GM21619 (cell line): Measurements from ENCODE around the gene DENND5A.
"Not testable (repeated sequence)": the region's sequence is repeated elsewhere in the genome, so short reads cannot be mapped to it uniquely, and the experiment has no call there.

Experiments used
- ATAC-seq: cut with Tn5 transposase; IDR thresholded peaks from one replicate; pipeline ENCODE4 v1.9.1; 2021; ENCODE audit not compliant: unreplicated experiment

Gene DENND5A

DNA sequence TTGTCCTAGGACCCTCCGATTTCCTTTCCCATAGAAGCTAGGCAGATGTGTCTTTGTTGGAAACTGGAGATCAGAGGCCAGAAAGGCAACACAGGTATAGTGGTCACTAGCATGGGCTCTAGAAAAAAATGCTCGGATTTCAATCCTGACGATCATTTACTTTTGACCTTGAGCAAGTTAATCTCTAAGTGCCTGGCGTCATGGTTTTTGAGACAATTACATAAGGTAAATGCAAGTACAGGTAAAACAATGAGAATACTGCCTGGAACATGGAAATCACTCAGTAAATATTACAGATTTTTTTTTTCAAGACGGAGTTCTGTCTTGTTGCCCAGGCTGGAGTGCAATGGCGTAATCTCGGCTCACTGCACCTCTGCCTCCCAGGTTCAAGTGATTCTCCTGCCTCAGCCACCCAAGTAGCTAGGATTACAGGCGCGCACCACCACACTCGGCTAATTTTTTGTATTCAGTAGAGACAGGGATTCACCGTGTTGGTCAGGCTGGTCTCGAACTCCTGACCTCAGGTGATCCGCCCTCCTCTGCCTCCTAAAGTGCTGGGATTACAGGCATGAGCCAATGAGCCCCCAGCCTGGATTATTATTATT, 1.1 kb upstream of the DENND5A start:
- no peak for ATAC-seq

DNA sequence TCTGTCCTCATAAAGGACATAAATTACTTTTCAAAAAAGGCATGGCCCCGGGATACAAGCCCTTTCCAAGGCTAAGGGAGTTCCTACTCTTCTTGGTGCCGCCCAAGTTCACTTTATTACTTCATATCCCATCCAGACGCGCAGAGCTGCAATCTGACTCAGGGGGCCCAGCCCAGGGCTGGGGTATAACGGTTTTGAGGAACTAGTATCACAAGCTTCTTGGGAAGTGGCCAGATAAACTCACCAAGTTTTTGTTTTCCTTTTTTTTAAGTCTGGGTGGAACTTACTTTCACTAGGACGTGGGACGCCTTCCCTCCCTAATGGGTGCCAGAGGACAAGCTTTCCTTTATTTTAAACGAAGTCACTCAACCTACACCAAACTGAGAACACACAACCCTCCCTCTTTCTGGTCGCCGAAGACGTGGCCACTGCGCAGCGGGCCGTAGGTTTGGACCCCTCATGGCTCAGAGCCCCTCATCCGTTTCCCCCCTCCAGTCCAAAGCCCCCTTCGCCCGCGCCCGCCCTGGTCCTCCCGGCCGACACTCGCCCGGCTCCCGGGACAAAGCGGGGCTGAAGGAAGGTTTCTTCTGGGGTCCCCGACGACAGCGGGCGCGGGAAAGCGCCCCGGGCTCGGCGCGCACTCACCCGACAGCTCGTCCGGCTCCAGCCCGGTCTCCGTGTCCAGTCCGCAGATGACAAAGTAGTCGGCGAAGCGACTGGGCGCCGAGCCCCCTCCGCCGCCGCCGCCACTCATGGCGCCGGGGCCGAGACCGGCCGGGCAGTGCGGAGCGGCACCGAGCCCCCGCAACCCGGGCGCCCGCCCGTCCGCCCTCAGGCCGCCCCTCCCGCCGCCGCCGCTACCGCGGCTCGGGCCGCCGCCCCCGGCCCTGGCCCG, 587 bp downstream of the DENND5A start:
- peak; percentile 12 for ATAC-seq

DNA sequence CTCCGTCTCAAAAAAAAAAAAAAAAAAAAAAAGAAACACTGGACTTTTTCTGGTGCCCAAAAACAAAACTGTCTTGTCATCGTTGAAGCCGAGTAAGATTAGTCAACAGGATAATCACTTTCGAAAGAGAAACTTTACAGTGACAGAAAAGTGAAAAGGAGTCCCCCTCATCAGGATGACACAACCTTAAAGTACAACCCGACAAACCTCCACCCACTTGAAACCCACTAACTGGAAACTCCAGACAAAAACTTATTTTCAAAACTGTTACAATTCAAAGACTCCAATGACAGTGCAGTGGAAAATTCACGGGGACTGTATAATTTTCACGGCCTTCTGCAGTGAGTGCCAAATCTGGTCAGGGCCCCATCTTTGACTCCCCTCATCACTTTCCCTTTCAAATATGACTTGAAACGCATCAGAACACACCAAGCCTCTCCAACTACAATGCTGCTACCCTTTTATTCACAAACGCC, 1.3 kb downstream of the DENND5A start:
- peak; percentile 64 for ATAC-seq

DNA sequence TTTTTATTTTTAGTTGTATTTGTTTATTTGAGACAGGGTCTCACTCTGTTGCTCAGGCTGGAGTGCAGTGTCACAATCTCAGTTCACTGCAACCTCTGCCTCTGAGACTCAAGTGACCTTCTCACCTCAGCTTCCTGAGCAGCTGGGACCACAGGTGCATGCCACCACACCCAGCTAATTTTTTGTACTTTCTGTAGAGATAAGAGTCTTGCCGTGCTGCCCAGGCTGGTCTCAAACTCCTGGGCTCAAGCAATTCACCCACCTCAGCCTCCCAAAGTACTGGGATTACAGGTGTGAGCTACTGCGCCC, 4.4 kb downstream of the DENND5A start:
- not testable (repeated sequence) for ATAC-seq

DNA sequence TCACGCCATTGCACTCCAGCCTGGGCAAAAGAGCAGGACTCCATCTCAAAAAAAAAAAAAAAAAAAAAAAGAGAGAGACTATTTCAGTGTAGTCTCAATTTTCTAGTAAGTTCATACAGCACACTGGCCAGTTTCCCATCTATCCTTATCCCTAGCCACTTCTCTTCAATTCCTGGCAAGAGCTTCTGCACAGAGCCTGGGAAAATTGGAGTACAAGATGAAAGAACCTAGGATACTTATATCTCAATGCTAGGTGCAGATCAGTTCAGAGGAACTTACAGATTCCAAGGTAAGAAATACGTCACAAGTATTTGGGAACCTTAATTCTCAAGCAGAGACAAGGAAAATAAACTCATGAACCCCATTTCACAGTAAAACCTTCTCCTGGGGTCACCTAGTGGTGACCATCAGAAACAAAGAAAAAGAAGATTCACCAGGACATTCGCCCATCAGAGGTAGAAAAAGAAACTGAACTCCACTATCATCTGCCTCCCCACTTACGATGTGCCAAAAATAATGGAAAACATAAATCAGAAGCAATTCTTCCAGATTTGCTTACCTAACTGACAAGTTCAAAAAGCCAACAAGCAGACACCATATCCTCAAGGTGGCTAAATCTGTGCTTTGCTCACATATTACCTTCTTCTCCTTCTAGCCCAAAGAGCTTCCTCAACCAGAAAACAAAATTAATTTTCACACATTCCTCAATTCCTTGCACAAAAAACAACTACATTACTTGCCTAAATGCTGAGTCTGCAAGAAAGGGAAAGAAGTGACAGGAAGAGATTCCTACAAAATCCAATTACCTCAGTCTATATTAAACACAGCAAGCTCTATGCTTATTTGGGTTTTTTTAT, 4.9 kb downstream of the DENND5A start:
- ATAC-seq: no peak

DNA sequence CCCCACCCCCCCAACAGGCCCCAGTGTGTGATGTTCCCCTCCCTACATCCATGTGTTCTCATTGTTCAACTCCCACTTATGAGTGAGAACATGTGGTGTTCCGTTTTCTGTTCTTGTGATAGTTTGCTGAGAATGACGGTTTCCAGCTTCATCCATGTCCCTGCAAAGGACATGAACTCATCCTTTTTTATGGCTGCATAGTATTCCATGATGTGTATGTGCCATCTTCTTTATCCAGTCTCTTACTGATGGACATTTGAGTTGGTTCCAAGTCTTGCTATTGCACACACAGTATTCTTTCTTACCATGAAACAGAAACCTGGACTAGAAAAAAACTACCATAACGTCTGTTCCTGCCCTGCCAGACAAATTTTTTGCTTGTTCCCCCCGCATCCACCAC, 6.9 kb downstream of the DENND5A start:
- not testable (repeated sequence) for ATAC-seq

DNA sequence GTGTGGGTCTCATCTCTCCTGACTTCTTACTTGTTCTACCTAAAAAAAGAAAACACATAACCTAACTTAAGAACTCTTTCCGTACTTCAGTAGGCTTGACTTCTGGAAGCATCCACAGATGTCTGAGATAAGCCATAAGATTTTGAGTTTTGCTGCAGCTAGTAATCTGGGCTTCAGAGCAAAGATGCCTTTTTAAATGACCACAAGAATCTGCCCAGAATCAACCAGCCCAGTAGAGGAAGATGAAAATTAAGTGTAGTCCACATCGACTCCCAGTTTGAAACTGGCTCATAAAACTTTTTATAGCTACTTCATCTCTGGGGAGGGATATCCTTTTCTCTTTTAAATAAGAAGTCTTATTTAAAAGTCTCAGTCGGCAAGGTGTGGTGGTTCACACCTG, 10.7 kb downstream of the DENND5A start:
- ATAC-seq: no peak

DNA sequence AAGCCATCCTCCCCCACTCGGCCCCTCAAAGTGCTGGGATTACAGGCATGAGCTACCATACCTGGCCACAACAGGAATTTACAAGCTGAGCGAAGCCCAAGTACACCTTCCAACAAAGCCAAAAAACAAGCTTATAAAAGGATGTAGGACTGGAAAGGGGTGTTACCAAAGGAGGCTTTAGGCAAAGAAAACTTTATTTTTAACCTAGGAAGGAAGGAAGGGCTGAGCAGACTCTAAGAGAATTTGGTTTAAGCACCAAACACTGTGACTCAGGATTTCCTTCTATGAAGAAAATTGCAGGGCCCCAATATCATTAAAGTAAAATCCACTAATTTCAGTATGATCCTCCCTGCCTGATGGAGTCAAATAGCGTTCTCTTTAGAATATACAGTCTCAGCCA, 12.1 kb downstream of the DENND5A start:
- no peak for ATAC-seq

DNA sequence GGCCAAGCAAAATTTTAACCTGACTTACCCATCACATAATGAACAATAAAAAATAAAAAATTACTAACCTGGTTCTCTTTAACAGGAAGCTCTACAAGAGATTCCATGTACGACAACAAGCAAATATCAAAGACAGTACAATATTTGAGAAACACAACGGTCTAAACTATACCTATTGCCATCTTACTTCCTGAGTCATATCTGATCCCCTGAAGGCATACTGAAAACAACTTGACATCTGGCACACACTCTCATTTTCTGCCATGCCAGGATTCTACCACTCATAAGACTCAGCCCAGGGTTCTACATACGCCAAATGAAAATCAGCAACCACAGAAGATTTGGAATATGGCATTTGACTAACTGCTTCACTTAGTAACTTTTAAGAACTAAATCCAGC, 13.8 kb downstream of the DENND5A start:
- no peak for ATAC-seq

DNA sequence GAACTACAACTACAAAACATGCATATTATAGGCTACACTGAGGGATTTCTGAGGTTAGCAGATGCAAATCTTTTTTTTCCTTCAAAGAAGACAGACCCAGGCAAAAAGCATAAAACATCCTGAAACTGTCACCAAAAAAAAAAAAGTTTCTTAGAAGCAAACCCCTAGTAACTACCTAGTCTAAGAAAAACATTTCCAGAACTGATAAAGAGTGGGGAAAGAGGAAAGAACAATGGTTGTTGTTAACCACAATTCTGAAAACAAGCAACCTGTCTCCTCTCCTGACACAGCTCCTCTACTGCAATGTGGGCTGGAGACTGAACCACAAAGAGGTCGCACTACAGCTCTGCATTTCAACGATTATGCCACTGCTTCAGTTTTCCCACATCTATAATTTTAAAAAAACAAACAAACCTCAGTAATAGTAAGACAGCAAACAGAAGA, 15.0 kb downstream of the DENND5A start:
- peak; percentile 73 for ATAC-seq

DNA sequence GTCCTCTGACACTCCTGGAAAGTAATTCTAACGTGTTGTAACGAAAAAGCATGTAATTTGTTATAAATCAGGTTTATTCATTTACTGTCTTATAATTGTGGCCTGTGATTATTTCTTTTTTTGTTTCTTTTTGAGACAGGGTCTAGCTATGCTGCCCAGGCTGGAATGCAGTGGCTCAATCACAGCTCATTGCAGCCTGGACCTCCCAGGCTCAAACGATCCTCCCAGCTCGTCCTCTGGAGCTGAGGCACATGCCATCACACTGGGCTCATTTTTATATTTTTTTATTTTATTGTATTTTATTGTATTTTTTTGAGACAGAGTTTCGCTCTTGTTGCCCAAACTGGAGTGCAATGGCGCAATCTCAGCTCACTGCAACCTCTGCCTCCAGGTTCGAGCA, 15.9 kb downstream of the DENND5A start:
- ATAC-seq: no peak

DNA sequence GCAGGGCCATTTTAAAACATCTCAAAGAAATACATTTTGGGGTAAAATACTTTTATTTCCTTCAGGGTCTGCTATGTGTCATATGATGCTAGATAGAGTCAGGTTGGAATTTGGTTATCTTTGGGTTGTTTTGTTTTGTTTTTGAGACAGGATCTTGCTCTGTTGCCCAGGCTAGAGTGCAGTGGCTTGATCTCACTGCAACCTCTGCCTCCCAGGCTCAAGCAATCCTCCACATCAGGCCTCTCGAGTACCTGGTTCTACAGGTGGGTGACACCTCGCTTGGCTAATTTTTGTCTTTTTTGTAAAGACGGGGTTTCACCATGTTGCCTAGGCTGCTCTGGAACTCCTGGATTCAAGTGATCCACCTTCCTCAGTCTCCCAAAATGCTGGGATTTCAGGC, 17.3 kb downstream of the DENND5A start:
- ATAC-seq: no peak

DNA sequence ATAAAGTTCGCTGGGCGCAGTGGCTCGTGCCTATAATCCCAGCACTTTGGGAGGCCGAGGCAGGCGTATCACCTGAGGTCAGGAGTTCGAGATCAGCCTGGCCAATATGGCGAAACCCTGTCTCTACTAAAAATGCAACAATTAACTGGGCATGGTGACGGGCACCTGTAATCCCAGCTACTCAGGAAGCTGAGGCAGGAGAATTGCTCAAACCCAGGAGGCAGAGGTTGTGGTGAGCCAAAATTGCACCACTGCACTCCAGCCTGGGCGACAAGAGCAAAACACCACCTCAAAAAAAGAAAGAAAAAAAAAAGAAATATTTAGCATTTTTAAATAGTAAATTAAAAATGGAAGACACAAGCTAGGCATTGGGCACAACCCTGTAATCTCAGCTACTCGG, 28.9 kb downstream of the DENND5A start:
- ATAC-seq: not testable (repeated sequence)

DNA sequence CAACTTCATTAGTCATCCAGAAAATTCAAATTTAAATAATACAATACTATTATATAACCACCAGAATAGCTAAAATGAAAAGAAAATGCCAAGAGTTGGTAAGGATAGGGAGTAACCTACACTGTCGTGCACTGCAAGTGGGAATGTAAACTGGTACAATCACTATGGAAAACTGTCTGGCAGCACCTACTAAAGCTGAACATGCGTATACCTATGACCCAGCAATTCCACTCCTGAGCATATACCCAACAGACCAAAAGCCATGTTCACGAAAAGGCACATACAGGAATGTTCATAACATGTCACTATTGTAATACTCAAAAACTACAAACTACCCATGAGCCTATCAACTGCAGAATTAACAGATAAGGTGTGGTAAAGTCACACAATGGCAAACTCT, 32.7 kb downstream of the DENND5A start:
- no peak for ATAC-seq

DNA sequence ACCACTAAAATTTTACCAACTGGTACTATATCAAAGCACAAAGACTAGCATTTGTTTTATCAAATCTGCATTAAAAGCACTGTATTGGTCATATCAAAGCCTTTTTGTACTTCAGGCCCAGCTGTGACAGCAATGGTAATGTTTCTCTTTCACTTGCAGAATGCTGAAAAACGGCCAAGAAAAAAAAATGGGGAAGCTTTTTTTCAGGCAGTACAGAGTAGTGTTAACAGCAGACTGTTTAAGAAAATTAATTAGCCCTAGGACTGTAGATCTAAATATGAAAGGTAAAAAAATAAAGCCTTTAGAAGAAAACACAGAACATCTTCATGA, 33.3 kb downstream of the DENND5A start:
- no peak for ATAC-seq

DNA sequence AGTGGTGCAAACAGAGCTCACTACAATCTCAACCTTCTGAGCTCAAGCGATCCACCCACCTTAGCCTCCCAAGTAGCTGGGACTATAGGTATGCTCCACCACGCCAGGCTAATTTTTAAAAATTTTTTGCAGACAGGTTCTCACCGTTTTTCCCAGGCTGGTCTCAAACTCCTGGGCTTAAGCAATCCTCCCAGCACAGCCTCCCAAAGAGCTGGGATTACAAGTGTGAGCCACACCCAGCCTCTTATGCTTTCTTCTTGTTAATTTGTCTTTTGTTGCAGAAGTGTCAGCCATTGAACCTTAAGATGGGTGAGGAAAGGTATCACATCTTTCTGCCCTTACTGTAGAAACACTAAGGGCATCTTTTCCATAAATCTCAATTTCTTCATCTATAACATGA, 34.9 kb downstream of the DENND5A start:
- ATAC-seq: no peak

DNA sequence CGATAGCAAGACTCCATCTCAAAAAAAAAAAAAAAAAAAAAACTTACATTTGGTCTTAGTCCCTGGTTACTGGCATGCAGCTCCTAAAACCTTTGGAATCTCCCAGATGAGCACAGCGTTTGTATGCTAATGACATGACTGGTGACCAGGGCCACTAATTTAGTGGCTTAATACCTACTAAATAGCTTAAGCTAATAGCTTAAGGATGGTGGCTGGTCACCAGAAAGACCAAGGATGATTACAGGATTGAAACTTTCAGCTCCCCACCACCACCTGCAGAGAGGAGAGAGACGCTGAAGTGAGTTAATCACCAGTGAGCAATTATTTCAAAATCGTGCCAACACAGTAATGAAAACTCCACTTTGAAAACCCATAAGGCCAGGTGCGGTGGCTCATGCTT, 37.1 kb downstream of the DENND5A start:
- no peak for ATAC-seq

DNA sequence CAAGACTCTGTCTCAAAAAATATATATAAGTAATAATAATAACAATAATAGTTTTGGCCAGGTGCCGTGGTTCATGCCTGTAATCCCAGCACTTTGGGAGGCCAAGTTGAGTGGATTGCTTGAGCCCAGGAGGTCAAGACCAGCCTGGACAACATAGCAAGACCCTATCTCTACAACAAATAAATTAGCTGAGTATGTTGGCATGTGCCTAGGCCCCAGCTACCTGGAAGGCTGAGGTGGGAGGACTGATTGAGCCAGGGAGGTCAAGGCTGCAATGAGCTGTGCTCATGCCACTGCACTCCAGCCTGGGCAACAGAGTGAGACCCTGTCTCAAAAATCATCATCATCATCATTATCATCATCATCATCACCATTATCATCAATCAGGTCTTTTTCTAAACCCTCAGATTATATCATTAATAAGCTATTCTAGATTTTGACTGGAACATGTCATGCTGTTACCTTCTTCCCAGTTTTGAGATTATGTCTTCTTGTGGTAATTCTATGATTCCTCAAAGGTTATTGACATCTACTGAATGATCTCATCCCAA, 39.3 kb downstream of the DENND5A start:
- ATAC-seq: no peak

DNA sequence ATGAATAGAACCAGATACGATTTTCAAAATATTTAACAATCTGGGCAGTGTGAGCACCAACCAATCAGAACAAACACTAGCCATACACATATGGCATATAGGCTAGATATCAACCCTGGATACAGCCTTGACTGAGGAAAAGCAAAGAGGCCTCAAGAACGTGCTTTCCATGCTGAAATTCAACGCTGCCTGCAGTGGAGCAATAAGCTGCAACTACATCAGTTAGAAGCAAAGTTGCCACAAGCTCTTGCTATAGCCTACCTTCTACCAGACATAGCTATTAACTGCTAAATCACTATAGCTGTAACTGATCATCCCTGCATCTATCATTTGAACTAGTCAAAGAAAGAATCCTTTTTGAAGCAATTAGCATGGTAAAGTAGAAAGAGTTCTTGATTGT, 42.5 kb downstream of the DENND5A start:
- no peak for ATAC-seq

DNA sequence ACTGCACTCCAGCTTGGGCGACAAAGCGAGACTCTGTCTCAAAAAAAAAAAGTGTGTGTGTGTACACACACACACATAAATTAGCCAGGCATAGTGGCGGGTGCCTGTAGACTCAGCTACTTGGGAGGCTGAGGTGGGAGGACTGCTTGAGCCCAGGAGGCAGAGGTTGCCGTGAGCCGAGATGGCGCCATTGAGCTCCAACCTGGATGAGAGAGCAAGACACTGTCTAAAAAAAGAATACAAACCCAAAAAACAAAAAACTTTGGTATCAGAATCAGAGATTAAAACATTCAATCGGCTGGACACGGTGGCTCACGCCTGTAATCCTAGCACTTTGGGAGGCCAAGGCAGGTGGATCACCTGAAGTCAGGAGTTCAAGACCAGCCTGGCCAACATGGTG, 44.3 kb downstream of the DENND5A start:
- not testable (repeated sequence) for ATAC-seq

DNA sequence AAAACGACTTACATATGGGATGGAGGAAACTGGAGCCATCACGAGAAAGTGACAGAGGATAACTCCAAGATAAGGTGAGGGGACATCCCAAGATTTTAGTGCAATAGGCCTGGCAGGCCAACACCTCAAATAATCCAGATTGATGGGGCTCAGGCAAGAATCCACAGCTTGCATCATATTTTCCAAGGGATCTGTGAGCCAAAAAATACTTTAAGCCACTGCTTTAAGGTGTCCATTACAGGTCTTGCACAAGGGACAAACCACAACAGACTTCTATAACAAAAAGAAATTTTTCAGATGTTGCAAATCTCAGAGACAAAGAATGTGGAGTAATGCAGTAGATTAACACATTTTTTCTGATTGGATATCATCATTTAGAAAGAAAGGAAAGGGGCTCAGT, 45.6 kb downstream of the DENND5A start:
- ATAC-seq: no peak
